ENCODE results near the gene HSPD1. TPM values are rescaled to one million over a fixed set of nuclear protein-coding genes. Genes with fewer than 3 reads are reported as not detected.

Gene HSPD1
- total and polyA plus RNA-seq, 2 of the 13 experiments (the other 11 are each of a cell fraction or from before 2014, with no cell fraction given), result 685 to 2,610 TPM

DNA sequence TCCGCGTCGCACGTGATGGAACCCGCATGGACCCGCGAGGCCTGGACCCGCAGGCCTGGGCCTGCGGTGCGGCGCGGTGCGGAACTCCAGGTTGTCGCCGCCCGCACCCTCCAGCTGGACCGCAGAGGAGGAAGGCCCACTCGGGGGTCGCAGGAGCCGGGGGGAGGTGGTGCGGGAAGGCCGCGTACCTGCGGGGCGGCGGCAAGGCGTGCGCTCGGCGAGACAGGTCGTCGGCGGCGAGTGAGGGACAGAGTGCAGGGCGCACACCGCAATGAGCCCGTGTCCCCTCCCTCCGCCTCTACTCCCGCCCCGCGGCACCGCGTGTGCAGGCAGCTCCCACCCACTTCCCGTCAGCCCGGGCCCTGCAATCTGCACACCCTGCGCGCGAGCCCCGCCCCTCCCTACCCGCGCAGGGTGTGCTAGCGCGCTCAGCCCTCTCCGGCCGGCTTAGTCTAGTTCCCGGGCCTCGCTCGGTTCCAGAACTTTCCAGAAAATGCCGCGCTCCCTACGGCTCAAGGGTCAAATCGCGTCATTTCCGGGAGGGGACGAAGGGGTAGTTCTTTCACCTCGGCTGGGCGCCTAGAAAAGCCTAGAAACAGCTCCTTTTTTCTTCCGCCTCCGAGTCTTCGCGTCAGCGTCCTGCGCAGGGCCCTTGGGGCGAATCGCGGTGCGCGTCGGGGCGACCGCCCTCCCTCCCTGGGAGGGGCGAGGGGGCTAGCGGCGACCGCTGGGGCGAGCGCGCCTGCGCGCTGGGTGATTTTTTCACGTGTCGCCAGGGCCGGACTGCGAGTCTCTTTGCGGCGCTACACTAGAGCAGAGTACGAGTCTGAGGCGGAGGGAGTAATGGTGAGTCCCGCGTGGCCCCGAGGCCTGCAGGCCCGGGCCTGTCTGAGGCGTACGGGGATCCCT, at the start of gene HSPD1, which contains the start of gene HSPE1 (continued):
- TF ChIP-seq ZNF709 (CRISPR knock-in tag; IDR thresholded peaks at IDR 0.05) (peak; percentile 94), MED13 (CRISPR knock-in tag; IDR thresholded peaks at IDR 0.05) (peak; percentile 93), HIVEP1 (CRISPR knock-in tag; IDR thresholded peaks at IDR 0.05) (peak; percentile 95), MAZ (IDR thresholded peaks at IDR 0.05; ENCODE audit: borderline replicate concordance, low read depth, low read length) (peak; percentile 99), MAZ (CRISPR knock-in tag; IDR thresholded peaks at IDR 0.05; ENCODE audit: low read depth) (peak; percentile 100), TRIM24 (CRISPR knock-in tag; IDR thresholded peaks at IDR 0.05) (no peak), ZNF724P (CRISPR knock-in tag; IDR thresholded peaks at IDR 0.05; ENCODE audit: borderline replicate concordance) (peak; percentile 83; the same call in 1 of the 2 replicates), ZNF3 (CRISPR knock-in tag; IDR thresholded peaks at IDR 0.05) (0 out of 2 replicates have a peak, but pooled peaks have one; percentile 26), MEIS2 (CRISPR knock-in tag; IDR thresholded peaks at IDR 0.05) (peak; percentile 92), HDAC6 (IDR thresholded peaks at IDR 0.05; ENCODE audit: low read depth, low read length) (no peak)
- TF ChIP-seq, protein P1, sequence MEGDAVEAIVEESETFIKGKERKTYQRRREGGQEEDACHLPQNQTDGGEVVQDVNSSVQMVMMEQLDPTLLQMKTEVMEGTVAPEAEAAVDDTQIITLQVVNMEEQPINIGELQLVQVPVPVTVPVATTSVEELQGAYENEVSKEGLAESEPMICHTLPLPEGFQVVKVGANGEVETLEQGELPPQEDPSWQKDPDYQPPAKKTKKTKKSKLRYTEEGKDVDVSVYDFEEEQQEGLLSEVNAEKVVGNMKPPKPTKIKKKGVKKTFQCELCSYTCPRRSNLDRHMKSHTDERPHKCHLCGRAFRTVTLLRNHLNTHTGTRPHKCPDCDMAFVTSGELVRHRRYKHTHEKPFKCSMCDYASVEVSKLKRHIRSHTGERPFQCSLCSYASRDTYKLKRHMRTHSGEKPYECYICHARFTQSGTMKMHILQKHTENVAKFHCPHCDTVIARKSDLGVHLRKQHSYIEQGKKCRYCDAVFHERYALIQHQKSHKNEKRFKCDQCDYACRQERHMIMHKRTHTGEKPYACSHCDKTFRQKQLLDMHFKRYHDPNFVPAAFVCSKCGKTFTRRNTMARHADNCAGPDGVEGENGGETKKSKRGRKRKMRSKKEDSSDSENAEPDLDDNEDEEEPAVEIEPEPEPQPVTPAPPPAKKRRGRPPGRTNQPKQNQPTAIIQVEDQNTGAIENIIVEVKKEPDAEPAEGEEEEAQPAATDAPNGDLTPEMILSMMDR (CRISPR knock-in tag; IDR thresholded peaks at IDR 0.05), result 0 out of 2 replicates have a peak, but pooled peaks have one; percentile 1
- TF ChIP-seq, protein P2, sequence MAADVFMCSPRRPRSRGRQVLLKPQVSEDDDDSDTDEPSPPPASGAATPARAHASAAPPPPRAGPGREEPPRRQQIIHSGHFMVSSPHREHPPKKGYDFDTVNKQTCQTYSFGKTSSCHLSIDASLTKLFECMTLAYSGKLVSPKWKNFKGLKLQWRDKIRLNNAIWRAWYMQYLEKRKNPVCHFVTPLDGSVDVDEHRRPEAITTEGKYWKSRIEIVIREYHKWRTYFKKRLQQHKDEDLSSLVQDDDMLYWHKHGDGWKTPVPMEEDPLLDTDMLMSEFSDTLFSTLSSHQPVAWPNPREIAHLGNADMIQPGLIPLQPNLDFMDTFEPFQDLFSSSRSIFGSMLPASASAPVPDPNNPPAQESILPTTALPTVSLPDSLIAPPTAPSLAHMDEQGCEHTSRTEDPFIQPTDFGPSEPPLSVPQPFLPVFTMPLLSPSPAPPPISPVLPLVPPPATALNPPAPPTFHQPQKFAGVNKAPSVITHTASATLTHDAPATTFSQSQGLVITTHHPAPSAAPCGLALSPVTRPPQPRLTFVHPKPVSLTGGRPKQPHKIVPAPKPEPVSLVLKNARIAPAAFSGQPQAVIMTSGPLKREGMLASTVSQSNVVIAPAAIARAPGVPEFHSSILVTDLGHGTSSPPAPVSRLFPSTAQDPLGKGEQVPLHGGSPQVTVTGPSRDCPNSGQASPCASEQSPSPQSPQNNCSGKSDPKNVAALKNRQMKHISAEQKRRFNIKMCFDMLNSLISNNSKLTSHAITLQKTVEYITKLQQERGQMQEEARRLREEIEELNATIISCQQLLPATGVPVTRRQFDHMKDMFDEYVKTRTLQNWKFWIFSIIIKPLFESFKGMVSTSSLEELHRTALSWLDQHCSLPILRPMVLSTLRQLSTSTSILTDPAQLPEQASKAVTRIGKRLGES (CRISPR knock-in tag; IDR thresholded peaks at IDR 0.05; ENCODE audit: borderline replicate concordance), result peak; percentile 72; the same call in 1 of the 2 replicates
- TF ChIP-seq, protein P3, sequence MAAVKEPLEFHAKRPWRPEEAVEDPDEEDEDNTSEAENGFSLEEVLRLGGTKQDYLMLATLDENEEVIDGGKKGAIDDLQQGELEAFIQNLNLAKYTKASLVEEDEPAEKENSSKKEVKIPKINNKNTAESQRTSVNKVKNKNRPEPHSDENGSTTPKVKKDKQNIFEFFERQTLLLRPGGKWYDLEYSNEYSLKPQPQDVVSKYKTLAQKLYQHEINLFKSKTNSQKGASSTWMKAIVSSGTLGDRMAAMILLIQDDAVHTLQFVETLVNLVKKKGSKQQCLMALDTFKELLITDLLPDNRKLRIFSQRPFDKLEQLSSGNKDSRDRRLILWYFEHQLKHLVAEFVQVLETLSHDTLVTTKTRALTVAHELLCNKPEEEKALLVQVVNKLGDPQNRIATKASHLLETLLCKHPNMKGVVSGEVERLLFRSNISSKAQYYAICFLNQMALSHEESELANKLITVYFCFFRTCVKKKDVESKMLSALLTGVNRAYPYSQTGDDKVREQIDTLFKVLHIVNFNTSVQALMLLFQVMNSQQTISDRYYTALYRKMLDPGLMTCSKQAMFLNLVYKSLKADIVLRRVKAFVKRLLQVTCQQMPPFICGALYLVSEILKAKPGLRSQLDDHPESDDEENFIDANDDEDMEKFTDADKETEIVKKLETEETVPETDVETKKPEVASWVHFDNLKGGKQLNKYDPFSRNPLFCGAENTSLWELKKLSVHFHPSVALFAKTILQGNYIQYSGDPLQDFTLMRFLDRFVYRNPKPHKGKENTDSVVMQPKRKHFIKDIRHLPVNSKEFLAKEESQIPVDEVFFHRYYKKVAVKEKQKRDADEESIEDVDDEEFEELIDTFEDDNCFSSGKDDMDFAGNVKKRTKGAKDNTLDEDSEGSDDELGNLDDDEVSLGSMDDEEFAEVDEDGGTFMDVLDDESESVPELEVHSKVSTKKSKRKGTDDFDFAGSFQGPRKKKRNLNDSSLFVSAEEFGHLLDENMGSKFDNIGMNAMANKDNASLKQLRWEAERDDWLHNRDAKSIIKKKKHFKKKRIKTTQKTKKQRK (IDR thresholded peaks at IDR 0.05; ENCODE audit: low read length), result no peak
- TF ChIP-seq, protein P4, sequence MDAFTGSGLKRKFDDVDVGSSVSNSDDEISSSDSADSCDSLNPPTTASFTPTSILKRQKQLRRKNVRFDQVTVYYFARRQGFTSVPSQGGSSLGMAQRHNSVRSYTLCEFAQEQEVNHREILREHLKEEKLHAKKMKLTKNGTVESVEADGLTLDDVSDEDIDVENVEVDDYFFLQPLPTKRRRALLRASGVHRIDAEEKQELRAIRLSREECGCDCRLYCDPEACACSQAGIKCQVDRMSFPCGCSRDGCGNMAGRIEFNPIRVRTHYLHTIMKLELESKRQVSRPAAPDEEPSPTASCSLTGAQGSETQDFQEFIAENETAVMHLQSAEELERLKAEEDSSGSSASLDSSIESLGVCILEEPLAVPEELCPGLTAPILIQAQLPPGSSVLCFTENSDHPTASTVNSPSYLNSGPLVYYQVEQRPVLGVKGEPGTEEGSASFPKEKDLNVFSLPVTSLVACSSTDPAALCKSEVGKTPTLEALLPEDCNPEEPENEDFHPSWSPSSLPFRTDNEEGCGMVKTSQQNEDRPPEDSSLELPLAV (CRISPR knock-in tag; conservative IDR thresholded peaks at IDR 0.05; ENCODE audit: low read depth), result peak; percentile 90
- TF ChIP-seq, protein P5, sequence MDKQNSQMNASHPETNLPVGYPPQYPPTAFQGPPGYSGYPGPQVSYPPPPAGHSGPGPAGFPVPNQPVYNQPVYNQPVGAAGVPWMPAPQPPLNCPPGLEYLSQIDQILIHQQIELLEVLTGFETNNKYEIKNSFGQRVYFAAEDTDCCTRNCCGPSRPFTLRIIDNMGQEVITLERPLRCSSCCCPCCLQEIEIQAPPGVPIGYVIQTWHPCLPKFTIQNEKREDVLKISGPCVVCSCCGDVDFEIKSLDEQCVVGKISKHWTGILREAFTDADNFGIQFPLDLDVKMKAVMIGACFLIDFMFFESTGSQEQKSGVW (CRISPR knock-in tag; IDR thresholded peaks at IDR 0.05; ENCODE audit: borderline replicate concordance), result no peak; the same call in 1 of the 2 replicates
- TF ChIP-seq, protein P6, sequence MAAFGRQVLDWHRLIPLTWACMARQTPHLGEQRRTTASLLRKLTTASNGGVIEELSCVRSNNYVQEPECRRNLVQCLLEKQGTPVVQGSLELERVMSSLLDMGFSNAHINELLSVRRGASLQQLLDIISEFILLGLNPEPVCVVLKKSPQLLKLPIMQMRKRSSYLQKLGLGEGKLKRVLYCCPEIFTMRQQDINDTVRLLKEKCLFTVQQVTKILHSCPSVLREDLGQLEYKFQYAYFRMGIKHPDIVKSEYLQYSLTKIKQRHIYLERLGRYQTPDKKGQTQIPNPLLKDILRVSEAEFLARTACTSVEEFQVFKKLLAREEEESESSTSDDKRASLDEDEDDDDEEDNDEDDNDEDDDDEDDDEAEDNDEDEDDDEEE (CRISPR knock-in tag; IDR thresholded peaks at IDR 0.05), result peak; percentile 74
